ENCODE data around the gene ENTPD3. TPM values are rescaled to one million over a fixed set of nuclear protein-coding genes. Genes with fewer than 3 reads are reported as not detected.

Gene ENTPD3
- total RNA-seq, 1 donor from 2014 or later: 0.87 TPM

DNA sequence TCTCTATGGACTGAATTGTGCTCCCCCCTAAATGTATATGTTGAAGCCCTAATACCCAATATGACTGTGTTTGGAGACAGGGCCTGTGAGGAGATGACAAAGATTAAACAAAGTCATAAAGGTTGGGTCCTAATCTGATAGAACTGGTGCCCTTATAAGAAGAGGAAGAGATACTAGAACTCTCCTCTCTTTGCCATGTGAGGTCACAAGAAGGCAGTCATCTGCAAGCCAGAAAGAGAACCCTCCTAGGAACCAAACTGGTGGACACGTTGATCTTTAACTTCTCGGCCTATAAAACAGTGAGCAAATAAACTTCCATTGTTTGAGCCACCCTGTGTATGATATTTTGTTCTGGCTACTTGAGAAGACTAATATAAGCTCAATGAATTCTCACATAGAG is 31.6 kb upstream of the ENTPD3 start:
- no peak overlapping the region for H3K4me3 Mint-ChIP-seq
- peaks cover 19% of the 10 kb centered on the region for H3K27me3 Mint-ChIP-seq (ENCODE audit: low read depth)
- no peak for DNase-seq (ENCODE audit: low spot score in 2 of 2, unreplicated experiment in 2 of 2)
- H3K9me3 Mint-ChIP-seq: peaks cover 10% of the 10 kb centered on the region
- TF ChIP-seq, protein P1, sequence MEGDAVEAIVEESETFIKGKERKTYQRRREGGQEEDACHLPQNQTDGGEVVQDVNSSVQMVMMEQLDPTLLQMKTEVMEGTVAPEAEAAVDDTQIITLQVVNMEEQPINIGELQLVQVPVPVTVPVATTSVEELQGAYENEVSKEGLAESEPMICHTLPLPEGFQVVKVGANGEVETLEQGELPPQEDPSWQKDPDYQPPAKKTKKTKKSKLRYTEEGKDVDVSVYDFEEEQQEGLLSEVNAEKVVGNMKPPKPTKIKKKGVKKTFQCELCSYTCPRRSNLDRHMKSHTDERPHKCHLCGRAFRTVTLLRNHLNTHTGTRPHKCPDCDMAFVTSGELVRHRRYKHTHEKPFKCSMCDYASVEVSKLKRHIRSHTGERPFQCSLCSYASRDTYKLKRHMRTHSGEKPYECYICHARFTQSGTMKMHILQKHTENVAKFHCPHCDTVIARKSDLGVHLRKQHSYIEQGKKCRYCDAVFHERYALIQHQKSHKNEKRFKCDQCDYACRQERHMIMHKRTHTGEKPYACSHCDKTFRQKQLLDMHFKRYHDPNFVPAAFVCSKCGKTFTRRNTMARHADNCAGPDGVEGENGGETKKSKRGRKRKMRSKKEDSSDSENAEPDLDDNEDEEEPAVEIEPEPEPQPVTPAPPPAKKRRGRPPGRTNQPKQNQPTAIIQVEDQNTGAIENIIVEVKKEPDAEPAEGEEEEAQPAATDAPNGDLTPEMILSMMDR (IDR thresholded peaks at IDR 0.05; ENCODE audit: unreplicated experiment): no peak
- no peak overlapping the region for H3K27ac Mint-ChIP-seq
- H3K4me1 Mint-ChIP-seq: no peaks in the 10 kb centered on the region
- H3K36me3 Mint-ChIP-seq: no peaks in the 10 kb centered on the region

DNA sequence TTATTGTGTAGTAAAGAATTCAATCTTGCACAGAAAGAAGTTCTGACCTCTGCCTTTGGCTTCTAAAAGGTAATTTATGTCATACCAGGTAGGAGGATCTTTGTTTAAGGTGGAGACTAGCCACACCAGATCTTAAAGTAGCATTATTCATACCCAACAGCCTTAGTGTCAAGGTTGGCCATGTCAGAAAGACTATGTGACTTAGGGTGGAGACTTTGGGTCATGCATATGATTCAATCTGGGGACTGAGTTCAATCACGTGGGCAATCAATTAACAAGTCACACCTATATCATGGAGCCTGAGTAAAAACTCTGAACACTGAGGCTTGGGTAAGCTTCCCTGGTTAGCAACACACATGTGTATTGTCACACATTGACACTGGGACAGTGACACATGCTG is 28.5 kb upstream of the ENTPD3 start:
- TF ChIP-seq, protein P1 (IDR thresholded peaks at IDR 0.05; ENCODE audit: unreplicated experiment): no peak
- Mint-ChIP-seq H3K4me1 (no peaks in the 10 kb centered on the region), H3K4me3 (no peak overlapping the region), H3K36me3 (no peaks in the 10 kb centered on the region), H3K9me3 (no peaks in the 10 kb centered on the region), H3K27me3 (ENCODE audit: low read depth) (peaks cover 23% of the 10 kb centered on the region), H3K27ac (no peak overlapping the region)
- DNase-seq (ENCODE audit: low spot score in 2 of 2, unreplicated experiment in 2 of 2): no peak

DNA sequence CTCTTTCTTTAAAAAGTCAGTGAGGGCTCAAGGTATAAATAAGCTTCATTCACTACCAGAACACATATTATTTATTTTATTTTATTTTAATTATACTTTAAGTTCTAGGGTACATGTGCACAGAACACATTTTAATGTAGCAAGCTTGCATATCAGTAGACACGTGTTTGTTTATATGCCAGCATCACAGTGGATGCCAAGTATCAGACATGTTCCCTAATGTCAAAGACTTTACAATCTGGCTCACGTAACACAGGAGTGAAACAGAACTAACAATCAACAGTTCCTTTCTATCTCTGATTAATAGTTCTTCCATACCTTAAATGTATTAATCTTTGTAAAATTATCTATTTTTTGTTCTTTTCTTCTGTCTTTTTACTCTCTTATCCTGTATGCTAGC is 23.3 kb upstream of the ENTPD3 start:
- Mint-ChIP-seq H3K27ac (no peak overlapping the region), H3K4me1 (no peaks in the 10 kb centered on the region), H3K4me3 (no peak overlapping the region), H3K27me3 (ENCODE audit: low read depth) (peaks cover 19% of the 10 kb centered on the region), H3K36me3 (no peaks in the 10 kb centered on the region), H3K9me3 (no peaks in the 10 kb centered on the region)
- DNase-seq (ENCODE audit: low spot score in 2 of 2, unreplicated experiment in 2 of 2): no peak
- TF ChIP-seq, protein P1 (IDR thresholded peaks at IDR 0.05; ENCODE audit: unreplicated experiment): no peak

DNA sequence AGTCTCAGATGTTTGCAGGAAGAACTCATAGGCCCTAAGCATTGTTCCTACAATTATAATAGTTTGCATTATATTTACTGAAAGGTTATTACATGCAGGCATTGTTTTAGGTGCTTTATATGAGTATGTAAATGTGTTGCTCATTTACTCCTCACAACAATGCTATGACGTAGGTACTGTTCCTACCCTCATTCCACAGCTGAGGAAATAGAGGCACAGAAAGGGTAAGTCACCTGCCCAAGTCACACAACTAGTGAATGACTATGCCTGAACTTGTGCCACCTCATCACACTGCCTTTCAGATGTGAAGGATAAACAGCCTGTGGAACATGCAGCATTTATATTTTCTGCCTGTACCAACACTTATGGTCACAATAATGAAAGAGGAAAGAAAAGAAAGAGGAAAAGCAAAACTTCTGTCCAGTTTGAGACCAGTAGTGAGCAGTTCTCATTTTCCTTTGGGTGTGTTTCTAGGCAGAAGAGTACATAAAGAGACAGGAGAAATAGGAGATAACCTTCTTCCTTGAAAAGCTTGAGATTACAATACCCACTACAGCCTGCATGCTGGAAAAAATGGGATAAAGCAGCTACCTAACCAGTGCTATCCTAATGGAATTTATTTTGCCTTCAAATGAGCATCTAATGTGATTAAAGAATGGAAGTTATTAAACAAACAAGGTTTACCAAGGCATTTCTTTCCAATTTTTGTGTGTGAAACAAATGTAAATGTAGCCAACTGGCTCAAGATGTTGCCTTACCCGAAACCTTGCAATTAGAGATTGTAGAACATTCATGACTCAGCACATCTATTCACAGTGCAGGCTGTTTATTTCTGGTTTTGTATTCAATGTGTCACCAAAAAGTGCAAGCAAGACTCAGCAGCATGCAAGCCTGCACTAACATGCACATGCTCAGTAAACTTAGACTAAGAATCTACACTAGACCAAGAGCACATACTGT is 20.5 kb upstream of the ENTPD3 start:
- no peak for DNase-seq (ENCODE audit: low spot score in 2 of 2, unreplicated experiment in 2 of 2)
- Mint-ChIP-seq H3K27ac (no peak overlapping the region), H3K36me3 (no peaks in the 10 kb centered on the region), H3K4me3 (no peak overlapping the region), H3K9me3 (peaks cover 11% of the 10 kb centered on the region), H3K27me3 (ENCODE audit: low read depth) (peaks cover 33% of the 10 kb centered on the region), H3K4me1 (no peaks in the 10 kb centered on the region)
- TF ChIP-seq, protein P1 (IDR thresholded peaks at IDR 0.05; ENCODE audit: unreplicated experiment): no peak

GRCh38 chr3:40369716-40370115 is 17.3 kb upstream of the ENTPD3 start:
- Mint-ChIP-seq H3K36me3 (no peaks in the 10 kb centered on the region), H3K27me3 (ENCODE audit: low read depth) (peaks cover 33% of the 10 kb centered on the region), H3K9me3 (peaks cover 11% of the 10 kb centered on the region), H3K27ac (no peak overlapping the region), H3K4me3 (no peak overlapping the region), H3K4me1 (no peaks in the 10 kb centered on the region)
- no peak for DNase-seq (ENCODE audit: low spot score in 2 of 2, unreplicated experiment in 2 of 2)
- TF ChIP-seq, protein P1 (IDR thresholded peaks at IDR 0.05; ENCODE audit: unreplicated experiment): no peak
